VCaP (cell line): ENCODE measurements around the gene FERMT3.
A peak's percentile ranks its signal among the peaks of the same experiment; 100 is the strongest.

Experiments used
- H3K27ac ChIP-seq: fragments of 450-650 bp; 2 replicates; pipeline ENCODE4 v1.5.1; 2017
- CTCF ChIP-seq: fragments of 450-650 bp; conservative IDR thresholded peaks from 2 replicates; pipeline ENCODE4 v1.5.1; 2017; ENCODE audit warnings: mild to moderate bottlenecking, moderate library complexity

The FERMT3 gene

GRCh38 chr11:64233913-64234586 lies 27.5 kb downstream of the FERMT3 start, which contains the start of gene VEGFB:
Gene VEGFB, plus strand, starts transcription at chr11:64234584. Its CDS starts 250 bp downstream, at chr11:64234834.
- H3K27ac ChIP-seq: peak within 1 kb of the TSS; percentile 95
- TF ChIP-seq CTCF: no peak

- H3K27ac ChIP-seq: peak overlapping the region; percentile 95
Observed at GRCh38 chr11:64234647-64235379, 28.3 kb downstream of the FERMT3 start.

GRCh38 chr11:64235437-64236161 lies 29.1 kb downstream of the FERMT3 start:
- no peak for TF ChIP-seq CTCF
- peak overlapping the region; percentile 95 for H3K27ac ChIP-seq

More at GRCh38 chr11:64234647-64235379, 28.3 kb downstream of the FERMT3 start:
- peak; percentile 72 for TF ChIP-seq CTCF

- peak; percentile 56 for TF ChIP-seq CTCF
- H3K27ac ChIP-seq: peak overlapping the region; percentile 95
Observed at GRCh38 chr11:64237484-64237951, 31.0 kb downstream of the FERMT3 start.

GRCh38 chr11:64238076-64238475 lies 31.6 kb downstream of the FERMT3 start:
- peak overlapping the region; percentile 95 for H3K27ac ChIP-seq
- TF ChIP-seq CTCF: no peak

- TF ChIP-seq CTCF: no peak
- H3K27ac ChIP-seq: peak overlapping the region; percentile 95
Observed at GRCh38 chr11:64238999-64239398, 32.5 kb downstream of the FERMT3 start.
